ENCODE results near the gene ASB7.

ASB7 gene

GRCh38 chr15:100681335-100681746 is 79.0 kb downstream of the ASB7 start:
- Histone ChIP-seq H3K9ac (ENCODE audit: low read length) (no peak overlapping the region), H3K36me3 (ENCODE audit: control insufficient read depth, insufficient read depth, low read length) (no peaks in the 10 kb centered on the region), H3K4me1 (ENCODE audit: control insufficient read depth, insufficient read depth, low read length) (no peaks in the 10 kb centered on the region), H3K27ac (ENCODE audit: low read depth, low read length) (no peak overlapping the region), H3K27me3 (ENCODE audit: control insufficient read depth, insufficient read depth, low read length) (no peaks in the 10 kb centered on the region), H3K4me3 (ENCODE audit: low read length) (no peak overlapping the region)

GRCh38 chr15:100682468-100682867 is 80.1 kb downstream of the ASB7 start:
- no peak overlapping the region for H3K4me3 ChIP-seq (ENCODE audit: low read length)
- H3K27me3 ChIP-seq (ENCODE audit: control insufficient read depth, insufficient read depth, low read length), result no peaks in the 10 kb centered on the region
- no peak overlapping the region for H3K27ac ChIP-seq (ENCODE audit: low read depth, low read length)
- peaks cover 4% of the 10 kb centered on the region for H3K4me1 ChIP-seq (ENCODE audit: control insufficient read depth, insufficient read depth, low read length)
- no peak overlapping the region for H3K9ac ChIP-seq (ENCODE audit: low read length)
- H3K36me3 ChIP-seq (ENCODE audit: control insufficient read depth, insufficient read depth, low read length), result no peaks in the 10 kb centered on the region

GRCh38 chr15:100683434-100683833 is 81.0 kb downstream of the ASB7 start:
- Histone ChIP-seq H3K27me3 (ENCODE audit: control insufficient read depth, insufficient read depth, low read length) (no peaks in the 10 kb centered on the region), H3K27ac (ENCODE audit: low read depth, low read length) (no peak overlapping the region), H3K4me3 (ENCODE audit: low read length) (no peak overlapping the region), H3K9ac (ENCODE audit: low read length) (no peak overlapping the region), H3K4me1 (ENCODE audit: control insufficient read depth, insufficient read depth, low read length) (peaks cover 5% of the 10 kb centered on the region), H3K36me3 (ENCODE audit: control insufficient read depth, insufficient read depth, low read length) (no peaks in the 10 kb centered on the region)

- no peak overlapping the region for H3K4me3 ChIP-seq (ENCODE audit: low read length)
- peaks cover 5% of the 10 kb centered on the region for H3K4me1 ChIP-seq (ENCODE audit: control insufficient read depth, insufficient read depth, low read length)
- no peak overlapping the region for H3K27ac ChIP-seq (ENCODE audit: low read depth, low read length)
- no peaks in the 10 kb centered on the region for H3K27me3 ChIP-seq (ENCODE audit: control insufficient read depth, insufficient read depth, low read length)
- H3K9ac ChIP-seq (ENCODE audit: low read length), result no peak overlapping the region
- no peaks in the 10 kb centered on the region for H3K36me3 ChIP-seq (ENCODE audit: control insufficient read depth, insufficient read depth, low read length)
Measured at GRCh38 chr15:100684591-100684990, 82.2 kb downstream of the ASB7 start.

DNA sequence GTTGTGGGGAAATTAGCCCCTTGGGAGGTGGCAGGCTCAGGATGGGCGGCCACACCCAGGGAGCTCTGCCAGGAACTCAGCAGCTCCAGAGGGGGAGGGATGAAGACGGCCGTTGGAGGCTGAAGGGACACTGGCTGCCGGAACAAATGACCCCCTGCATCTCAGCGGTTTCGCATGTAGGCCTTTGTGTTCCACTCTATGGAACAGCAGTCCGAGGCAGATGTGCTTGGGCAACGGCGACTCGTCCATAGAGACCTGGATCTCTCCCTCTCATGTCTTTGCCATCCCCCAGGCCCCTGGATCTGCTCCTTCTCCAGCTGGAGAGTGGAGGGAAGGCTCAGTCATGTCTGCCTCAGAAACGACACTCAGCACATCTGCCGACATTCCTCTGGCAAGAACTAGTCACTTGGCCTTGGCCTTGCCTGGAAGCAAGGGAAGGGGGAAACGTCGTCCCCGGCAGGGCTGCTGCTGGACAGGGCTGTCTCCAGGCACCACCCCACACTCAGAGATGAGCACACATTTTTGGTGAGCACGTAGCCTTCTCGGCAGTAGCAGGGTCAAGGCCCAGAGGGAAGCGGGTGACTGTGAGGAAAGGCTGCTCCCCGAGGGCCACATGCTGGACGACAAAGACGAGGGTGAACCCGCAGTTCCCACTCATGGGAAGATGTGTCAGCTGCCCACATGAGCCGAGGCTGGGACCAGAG is 83.8 kb downstream of the ASB7 start:
- Histone ChIP-seq H3K4me1 (ENCODE audit: control insufficient read depth, insufficient read depth, low read length) (peaks cover 5% of the 10 kb centered on the region), H3K27me3 (ENCODE audit: control insufficient read depth, insufficient read depth, low read length) (no peaks in the 10 kb centered on the region), H3K4me3 (ENCODE audit: low read length) (no peak overlapping the region), H3K36me3 (ENCODE audit: control insufficient read depth, insufficient read depth, low read length) (no peaks in the 10 kb centered on the region), H3K9ac (ENCODE audit: low read length) (no peak overlapping the region), H3K27ac (ENCODE audit: low read depth, low read length) (no peak overlapping the region)

GRCh38 chr15:100686725-100687473 is 84.5 kb downstream of the ASB7 start:
- Histone ChIP-seq H3K4me3 (ENCODE audit: low read length) (no peak overlapping the region), H3K9ac (ENCODE audit: low read length) (no peak overlapping the region), H3K27ac (ENCODE audit: low read depth, low read length) (no peak overlapping the region), H3K27me3 (ENCODE audit: control insufficient read depth, insufficient read depth, low read length) (no peaks in the 10 kb centered on the region), H3K36me3 (ENCODE audit: control insufficient read depth, insufficient read depth, low read length) (no peaks in the 10 kb centered on the region), H3K4me1 (ENCODE audit: control insufficient read depth, insufficient read depth, low read length) (peaks cover 5% of the 10 kb centered on the region)

- Histone ChIP-seq H3K9ac (ENCODE audit: low read length) (no peak overlapping the region), H3K27ac (ENCODE audit: low read depth, low read length) (peak overlapping the region; percentile 15), H3K36me3 (ENCODE audit: control insufficient read depth, insufficient read depth, low read length) (no peaks in the 10 kb centered on the region), H3K27me3 (ENCODE audit: control insufficient read depth, insufficient read depth, low read length) (no peaks in the 10 kb centered on the region), H3K4me3 (ENCODE audit: low read length) (no peak overlapping the region), H3K4me1 (ENCODE audit: control insufficient read depth, insufficient read depth, low read length) (peaks cover 5% of the 10 kb centered on the region)
Measured at GRCh38 chr15:100687582-100688141, 85.3 kb downstream of the ASB7 start.

DNA sequence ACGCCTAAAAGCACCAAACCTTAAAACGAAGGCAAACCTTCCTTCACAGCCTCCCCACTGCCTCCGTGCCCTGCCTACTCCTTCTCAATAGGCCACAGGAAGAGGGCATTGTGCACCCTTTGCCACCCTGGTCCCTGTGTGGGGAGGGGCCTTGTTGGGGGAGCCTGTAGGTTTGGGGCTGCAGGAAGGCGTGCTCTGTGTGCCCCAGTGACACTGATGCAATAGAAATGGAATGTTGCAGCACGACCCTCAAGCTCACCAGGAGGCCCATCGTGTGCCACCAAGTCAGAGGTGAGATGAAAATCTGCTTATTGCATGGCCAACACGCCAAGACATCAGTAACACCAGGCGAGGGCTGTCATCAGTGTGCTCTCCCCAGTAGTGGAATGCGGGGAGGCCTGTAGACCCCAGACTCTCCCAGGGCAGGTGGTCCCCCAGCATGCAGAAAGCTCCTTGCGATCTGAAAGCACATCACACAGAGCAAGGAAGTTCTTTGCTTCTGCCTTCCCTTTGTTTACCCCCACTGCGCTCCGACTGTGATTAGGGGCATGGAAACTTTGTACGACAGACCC is 86.2 kb downstream of the ASB7 start:
- Histone ChIP-seq H3K4me1 (ENCODE audit: control insufficient read depth, insufficient read depth, low read length) (peaks cover 5% of the 10 kb centered on the region), H3K27ac (ENCODE audit: low read depth, low read length) (no peak overlapping the region), H3K4me3 (ENCODE audit: low read length) (no peak overlapping the region), H3K9ac (ENCODE audit: low read length) (no peak overlapping the region), H3K27me3 (ENCODE audit: control insufficient read depth, insufficient read depth, low read length) (no peaks in the 10 kb centered on the region), H3K36me3 (ENCODE audit: control insufficient read depth, insufficient read depth, low read length) (no peaks in the 10 kb centered on the region)

DNA sequence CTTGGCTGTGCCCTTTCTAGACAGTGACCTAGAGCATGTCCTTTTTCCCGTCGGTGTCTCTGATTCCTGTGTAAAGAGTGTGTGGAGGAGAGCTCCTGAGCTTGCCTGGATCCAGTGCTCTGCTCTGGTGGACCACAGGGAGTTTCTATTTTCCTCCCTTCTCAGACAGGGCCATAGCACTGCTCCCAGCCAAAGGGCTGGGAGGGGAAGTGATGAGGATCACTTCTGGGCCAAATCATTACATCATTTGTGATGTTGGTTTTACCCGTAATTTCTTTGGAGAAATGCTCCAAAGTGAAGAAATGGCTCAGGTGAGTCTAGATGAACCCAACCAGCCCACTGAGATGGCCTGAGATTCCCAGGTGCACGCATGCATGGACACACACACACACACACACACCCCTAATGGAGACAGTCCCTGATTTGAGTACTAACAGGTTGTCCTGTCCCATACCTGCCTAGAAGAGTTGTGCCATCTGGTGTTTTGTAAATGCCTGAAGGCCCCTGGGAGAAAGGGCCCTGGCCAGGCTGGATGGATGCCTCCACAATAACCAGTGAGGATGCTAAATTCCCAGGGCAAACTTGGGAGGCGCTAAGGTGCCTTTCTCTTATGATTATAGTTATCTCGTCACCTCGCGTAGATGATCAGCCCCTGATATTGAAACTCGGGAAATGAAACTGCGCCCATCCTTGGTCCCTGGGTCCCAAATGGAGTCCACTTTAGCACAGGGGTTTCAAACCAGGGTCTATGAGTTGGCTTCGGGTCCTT is 86.9 kb downstream of the ASB7 start:
- no peak overlapping the region for H3K4me3 ChIP-seq (ENCODE audit: low read length)
- H3K36me3 ChIP-seq (ENCODE audit: control insufficient read depth, insufficient read depth, low read length), result no peaks in the 10 kb centered on the region
- H3K4me1 ChIP-seq (ENCODE audit: control insufficient read depth, insufficient read depth, low read length), result peaks cover 9% of the 10 kb centered on the region
- H3K27ac ChIP-seq (ENCODE audit: low read depth, low read length), result no peak overlapping the region
- H3K9ac ChIP-seq (ENCODE audit: low read length), result no peak overlapping the region
- no peaks in the 10 kb centered on the region for H3K27me3 ChIP-seq (ENCODE audit: control insufficient read depth, insufficient read depth, low read length)

- Histone ChIP-seq H3K4me3 (ENCODE audit: low read length) (no peak overlapping the region), H3K4me1 (ENCODE audit: control insufficient read depth, insufficient read depth, low read length) (peaks cover 13% of the 10 kb centered on the region), H3K27me3 (ENCODE audit: control insufficient read depth, insufficient read depth, low read length) (no peaks in the 10 kb centered on the region), H3K36me3 (ENCODE audit: control insufficient read depth, insufficient read depth, low read length) (no peaks in the 10 kb centered on the region), H3K27ac (ENCODE audit: low read depth, low read length) (no peak overlapping the region), H3K9ac (ENCODE audit: low read length) (no peak overlapping the region)
Measured at GRCh38 chr15:100690032-100690794, 87.8 kb downstream of the ASB7 start.

DNA sequence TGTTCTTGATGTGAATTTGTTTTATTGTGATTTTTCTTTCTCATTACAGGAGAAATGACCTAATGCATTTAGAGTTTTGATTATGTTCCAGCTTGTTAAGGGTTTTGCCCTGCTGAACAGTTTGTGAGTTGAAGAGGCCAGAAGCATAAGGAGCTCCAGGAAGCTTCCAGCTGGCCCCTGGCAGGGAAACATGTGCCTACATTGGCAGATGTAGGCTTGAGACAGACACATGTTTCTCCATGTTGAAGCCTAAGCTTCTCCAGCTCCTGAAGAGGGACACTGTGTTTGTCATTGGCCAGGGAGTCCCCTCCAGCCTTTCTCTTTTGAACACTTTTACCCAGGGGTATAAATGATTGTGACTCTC is 88.4 kb downstream of the ASB7 start:
- no peak overlapping the region for H3K9ac ChIP-seq (ENCODE audit: low read length)
- H3K36me3 ChIP-seq (ENCODE audit: control insufficient read depth, insufficient read depth, low read length), result no peaks in the 10 kb centered on the region
- no peak overlapping the region for H3K27ac ChIP-seq (ENCODE audit: low read depth, low read length)
- H3K4me3 ChIP-seq (ENCODE audit: low read length), result no peak overlapping the region
- peaks cover 13% of the 10 kb centered on the region for H3K4me1 ChIP-seq (ENCODE audit: control insufficient read depth, insufficient read depth, low read length)
- no peaks in the 10 kb centered on the region for H3K27me3 ChIP-seq (ENCODE audit: control insufficient read depth, insufficient read depth, low read length)
